Measurements from ENCODE around the gene UBE3C.

DNA sequence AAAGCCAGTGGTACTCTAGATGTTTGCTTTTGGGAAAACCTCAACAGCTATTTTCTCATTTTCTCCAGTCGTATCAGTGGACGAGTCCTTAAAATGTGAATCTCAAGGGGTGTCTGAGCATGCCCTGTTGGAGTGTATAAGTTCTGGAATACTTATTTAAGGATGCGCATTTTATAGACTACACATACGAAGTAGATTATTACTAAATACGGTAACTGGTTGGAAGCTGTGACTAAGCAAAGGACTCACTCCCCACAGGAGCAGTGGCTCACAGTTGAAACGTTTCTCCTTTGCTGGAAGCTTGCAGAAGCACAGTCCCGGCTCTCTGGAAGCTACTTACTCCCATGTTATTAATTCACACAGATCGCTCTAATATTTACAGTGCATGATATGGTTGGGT, 107.3 kb downstream of the UBE3C start:
- TF ChIP-seq, protein P1, sequence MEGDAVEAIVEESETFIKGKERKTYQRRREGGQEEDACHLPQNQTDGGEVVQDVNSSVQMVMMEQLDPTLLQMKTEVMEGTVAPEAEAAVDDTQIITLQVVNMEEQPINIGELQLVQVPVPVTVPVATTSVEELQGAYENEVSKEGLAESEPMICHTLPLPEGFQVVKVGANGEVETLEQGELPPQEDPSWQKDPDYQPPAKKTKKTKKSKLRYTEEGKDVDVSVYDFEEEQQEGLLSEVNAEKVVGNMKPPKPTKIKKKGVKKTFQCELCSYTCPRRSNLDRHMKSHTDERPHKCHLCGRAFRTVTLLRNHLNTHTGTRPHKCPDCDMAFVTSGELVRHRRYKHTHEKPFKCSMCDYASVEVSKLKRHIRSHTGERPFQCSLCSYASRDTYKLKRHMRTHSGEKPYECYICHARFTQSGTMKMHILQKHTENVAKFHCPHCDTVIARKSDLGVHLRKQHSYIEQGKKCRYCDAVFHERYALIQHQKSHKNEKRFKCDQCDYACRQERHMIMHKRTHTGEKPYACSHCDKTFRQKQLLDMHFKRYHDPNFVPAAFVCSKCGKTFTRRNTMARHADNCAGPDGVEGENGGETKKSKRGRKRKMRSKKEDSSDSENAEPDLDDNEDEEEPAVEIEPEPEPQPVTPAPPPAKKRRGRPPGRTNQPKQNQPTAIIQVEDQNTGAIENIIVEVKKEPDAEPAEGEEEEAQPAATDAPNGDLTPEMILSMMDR (IDR thresholded peaks at IDR 0.05): no peak
- no peak for TF ChIP-seq POLR2A (IDR thresholded peaks at IDR 0.05)
